ENCODE data around the gene ACY1. TPM values are rescaled to one million over a fixed set of nuclear protein-coding genes. Genes with fewer than 3 reads are reported as not detected.

Gene ACY1
- total RNA-seq, 1 experiment from 2014 or later: 62.6 TPM

DNA sequence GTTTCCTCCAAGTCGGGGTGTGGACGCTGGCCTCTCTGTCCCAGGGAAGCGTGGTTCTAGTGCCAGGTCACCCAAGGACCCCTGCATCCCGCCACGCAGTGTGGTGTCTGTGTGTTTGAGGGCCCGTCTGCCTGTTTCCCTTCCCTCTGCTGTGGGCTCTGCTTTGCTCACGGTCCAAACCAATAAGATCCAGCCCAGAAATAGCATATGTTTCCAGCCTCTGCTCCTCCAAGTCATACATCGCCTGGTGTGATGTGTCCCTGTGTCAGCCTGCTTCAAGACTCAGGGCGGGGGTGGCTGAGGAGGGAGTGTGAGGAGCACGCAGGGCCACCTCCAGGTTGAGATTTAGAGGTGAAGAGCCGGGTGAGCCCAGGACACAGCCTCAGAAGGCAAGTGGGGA, 34.3 kb downstream of the ACY1 start:
- Histone ChIP-seq H3K4me2 (ENCODE audit: insufficient read depth, insufficient read length, low read length) (no peak overlapping the region), H2BK5ac (ENCODE audit: insufficient read length, low read length) (no peak overlapping the region), H3K27ac (ENCODE audit: insufficient read length, low read depth, low read length) (no peak overlapping the region), H2AFZ (ENCODE audit: low read length) (no peak overlapping the region), H3K27me3 (ENCODE audit: insufficient read depth, low read length) (no peaks in the 10 kb centered on the region), H2BK120ac (ENCODE audit: low read depth, low read length, poor library complexity, severe bottlenecking) (no peak overlapping the region), H3K9ac (ENCODE audit: extremely low read depth, insufficient read length, low read length) (no peak overlapping the region), H2BK15ac (ENCODE audit: low read depth, low read length) (no peak overlapping the region), H2BK12ac (ENCODE audit: insufficient read length, low read depth, low read length) (no peak overlapping the region), H4K91ac (ENCODE audit: insufficient read length, low read depth, low read length) (no peak overlapping the region), H3T11ph (ENCODE audit: low read length) (no peak overlapping the region), H3K23me2 (ENCODE audit: insufficient read length, low read depth, low read length, poor library complexity, severe bottlenecking) (no peaks in the 10 kb centered on the region), H3K23ac (ENCODE audit: insufficient read length, low read depth, low read length) (no peak overlapping the region), H3K4ac (ENCODE audit: low read depth, low read length) (no peak overlapping the region), H3K4me1 (ENCODE audit: insufficient read depth, low read length) (no peaks in the 10 kb centered on the region), H4K8ac (replicated peaks; ENCODE audit: insufficient read length, low read depth, low read length) (no peak overlapping the region), H4K20me1 (ENCODE audit: control insufficient read depth, insufficient read depth, insufficient read length) (no peaks in the 10 kb centered on the region), H3K56ac (ENCODE audit: insufficient read length, low read depth, low read length) (no peak overlapping the region), H4K5ac (ENCODE audit: insufficient read length, low read depth, low read length) (no peak overlapping the region), H3K14ac (ENCODE audit: insufficient read depth, low read length) (no peak overlapping the region), H2BK20ac (ENCODE audit: low read depth, low read length, poor library complexity, severe bottlenecking) (no peak overlapping the region), H3K18ac (ENCODE audit: insufficient read length, low read depth, low read length) (no peak overlapping the region), H3K9me3 (ENCODE audit: control insufficient read depth, low read depth, low read length) (no peaks in the 10 kb centered on the region), H2AK5ac (ENCODE audit: insufficient read length, low read length) (no peak overlapping the region), H3K79me1 (ENCODE audit: insufficient read depth, low read depth, low read length, poor library complexity, severe bottlenecking) (no peaks in the 10 kb centered on the region), H3K79me2 (ENCODE audit: insufficient read depth, low read length) (no peaks in the 10 kb centered on the region)
- no peaks in the 10 kb centered on the region for H3K9me3 Mint-ChIP-seq
- no CpG with 5 or more reads among the region's 11 CpGs for WGBS (ENCODE audit: extremely low coverage, insufficient read length, low lambda C conversion rate)
- H3K36me3 Mint-ChIP-seq (ENCODE audit: insufficient read depth in 1 of 3, low read depth in 3 of 3): no peaks in the 10 kb centered on the region
- H3K27me3 Mint-ChIP-seq (ENCODE audit: low read depth): no peaks in the 10 kb centered on the region; the same call in 1 of the 2 replicates
- no peak for DNase-seq
- TF ChIP-seq CTCF (conservative IDR thresholded peaks at IDR 0.05): no peak
- H3K4me1 Mint-ChIP-seq: peaks cover 8 to 15% of the 10 kb centered on the region in 2 experiments
- peak overlapping the region in 1 of 3 experiments; percentile 22; a peak in 1 of 7 replicates for H3K27ac Mint-ChIP-seq
- no peak overlapping the region for H3K4me3 Mint-ChIP-seq

Measured in H9 (cell line).